Neural cell (in vitro differentiated cells): ENCODE data around the gene PDZRN3. TPM values are rescaled to one million over a fixed set of nuclear protein-coding genes. Genes with fewer than 3 reads are reported as not detected.

ENCODE experiments used
- H2AFZ ChIP-seq: fragments of 200-600, 300-800 bp; sonication (generic), shearing (Covaris generic); 2 replicates; pipeline ENCODE4 v1.6.0; 2014; ENCODE audit warnings: low read depth, mild to moderate bottlenecking, antibody characterized with exemption, low read length, moderate library complexity
- H3F3A ChIP-seq: fragments of 200-600 bp; shearing (Covaris generic); 2 replicates; pipeline ENCODE4 v1.6.1; 2016; ENCODE audit warnings: mild to moderate bottlenecking, moderate library complexity, mixed read lengths, antibody characterized with exemption, low read length; ENCODE audit not compliant: insufficient read depth, poor library complexity, severe bottlenecking
- H3K27ac ChIP-seq: fragments of 200-600, 300-800 bp; sonication (generic), shearing (Covaris generic); 2 replicates; pipeline ENCODE4 v1.5.1; 2014; ENCODE audit warnings: mild to moderate bottlenecking, low read length, moderate library complexity
- H3K27me3 ChIP-seq: fragments of 300-800, 200-600 bp; sonication (generic), shearing (Covaris generic); 2 replicates; pipeline ENCODE4 v1.6.0; 2014; ENCODE audit warnings: mild to moderate bottlenecking, low read depth, low read length, moderate library complexity; ENCODE audit not compliant: insufficient read depth
- H3K36me3 ChIP-seq: fragments of 300-800, 200-600 bp; sonication (generic), shearing (Covaris generic); 2 replicates; pipeline ENCODE4 v1.5.1; 2014; ENCODE audit warnings: mild to moderate bottlenecking, antibody characterized with exemption, low read length, moderate library complexity; ENCODE audit not compliant: insufficient read depth
- H3K4me2 ChIP-seq: fragments of 300-800, 200-600 bp; sonication (generic), shearing (Covaris generic); 2 replicates; pipeline ENCODE4 v1.6.0; 2014; ENCODE audit warnings: mild to moderate bottlenecking, low read length
- H3K4me3 ChIP-seq: fragments of 300-800, 200-600 bp; sonication (generic), shearing (Covaris generic); 2 replicates; pipeline ENCODE4 v1.5.1; 2014; ENCODE audit warnings: mild to moderate bottlenecking, low read length, moderate library complexity
- H3K79me2 ChIP-seq: fragments of 200-600 bp; shearing (Covaris generic); replicated peaks from 2 replicates; pipeline ENCODE4 v1.6.0; 2014; ENCODE audit warnings: mild to moderate bottlenecking, low read length, moderate library complexity; ENCODE audit not compliant: insufficient read depth
- H3K9ac ChIP-seq: fragments of 300-800, 200-600 bp; sonication (generic), shearing (Covaris generic); 2 replicates; pipeline ENCODE4 v1.6.1; 2016; ENCODE audit warnings: mild to moderate bottlenecking, low read length, mixed read lengths
- H3K9me2 ChIP-seq: fragments of 200-600 bp; shearing (Covaris generic); 2 replicates; pipeline ENCODE4 v1.6.1; 2016; ENCODE audit warnings: mild to moderate bottlenecking, low read length, mixed read lengths; ENCODE audit not compliant: insufficient read depth
- H3K9me3 ChIP-seq: fragments of 200-600, 300-800 bp; sonication (generic), shearing (Covaris generic); 2 replicates; pipeline ENCODE4 v1.6.1; 2016; ENCODE audit warnings: mild to moderate bottlenecking, mixed run types, low read length, moderate library complexity, mixed read lengths
- H4K20me1 ChIP-seq: fragments of 200-600 bp; shearing (Covaris generic); 2 replicates; pipeline ENCODE4 v1.6.1; 2016; ENCODE audit warnings: mild to moderate bottlenecking, mixed run types; ENCODE audit not compliant: insufficient read depth
- EP300 ChIP-seq: fragments of 450-650 bp; conservative IDR thresholded peaks from 2 replicates; pipeline ENCODE4 v1.6.1; 2014; ENCODE audit warnings: antibody characterized with exemption, mild to moderate bottlenecking, moderate library complexity; ENCODE audit not compliant: poor library complexity, severe bottlenecking
- EZH2 ChIP-seq: fragments of 200-600, 300-800 bp; shearing (Covaris generic), sonication (generic); IDR thresholded peaks from 2 replicates; pipeline ENCODE4 v1.6.1; 2014; ENCODE audit warnings: antibody characterized with exemption, low read length, borderline replicate concordance, mild to moderate bottlenecking; ENCODE audit not compliant: insufficient read depth, poor library complexity, severe bottlenecking
- MXI1 ChIP-seq: fragments of 450-650 bp; conservative IDR thresholded peaks from 2 replicates; pipeline ENCODE4 v1.6.1; 2014; ENCODE audit warnings: antibody characterized with exemption, mild to moderate bottlenecking; ENCODE audit not compliant: poor library complexity, severe bottlenecking
- POLR2AphosphoS5 ChIP-seq: IDR thresholded peaks from 2 replicates; pipeline ENCODE4 v1.6.1; 2012
- RAD21 ChIP-seq: fragments of 450-650 bp; conservative IDR thresholded peaks from 2 replicates; pipeline ENCODE4 v1.6.1; 2014; ENCODE audit warnings: antibody characterized with exemption, mild to moderate bottlenecking, moderate library complexity
- SMC3 ChIP-seq: fragments of 450-650 bp; conservative IDR thresholded peaks from 2 replicates; pipeline ENCODE4 v1.6.1; 2014; ENCODE audit warnings: antibody characterized with exemption, mild to moderate bottlenecking, moderate library complexity; ENCODE audit not compliant: poor library complexity
- TAF1 ChIP-seq: IDR thresholded peaks from 2 replicates; pipeline ENCODE4 v1.6.1; 2012; ENCODE audit warnings: low read depth
- polyA plus RNA-seq: library from polyadenylated mRNA; depleted of rRNA; stranded (reverse); fragments of >200 nt; gene quantifications from 2 replicates; pipeline ENCODE4 v1.2.3, GENCODE V29; 2014
- TF ChIP-seq, protein P1 (sequence below): fragments of 450-650 bp; IDR thresholded peaks from 2 replicates; pipeline ENCODE4 v1.5.1; 2014; ENCODE audit warnings: antibody characterized with exemption, mild to moderate bottlenecking, moderate library complexity; ENCODE audit not compliant: poor library complexity, severe bottlenecking
- TF ChIP-seq, protein P2 (sequence below): IDR thresholded peaks from 2 replicates; pipeline ENCODE4 v1.6.1; 2012; ENCODE audit warnings: borderline replicate concordance

PDZRN3 gene
- polyA plus RNA-seq, 1 donor from 2014 or later, result 1.1 TPM

DNA sequence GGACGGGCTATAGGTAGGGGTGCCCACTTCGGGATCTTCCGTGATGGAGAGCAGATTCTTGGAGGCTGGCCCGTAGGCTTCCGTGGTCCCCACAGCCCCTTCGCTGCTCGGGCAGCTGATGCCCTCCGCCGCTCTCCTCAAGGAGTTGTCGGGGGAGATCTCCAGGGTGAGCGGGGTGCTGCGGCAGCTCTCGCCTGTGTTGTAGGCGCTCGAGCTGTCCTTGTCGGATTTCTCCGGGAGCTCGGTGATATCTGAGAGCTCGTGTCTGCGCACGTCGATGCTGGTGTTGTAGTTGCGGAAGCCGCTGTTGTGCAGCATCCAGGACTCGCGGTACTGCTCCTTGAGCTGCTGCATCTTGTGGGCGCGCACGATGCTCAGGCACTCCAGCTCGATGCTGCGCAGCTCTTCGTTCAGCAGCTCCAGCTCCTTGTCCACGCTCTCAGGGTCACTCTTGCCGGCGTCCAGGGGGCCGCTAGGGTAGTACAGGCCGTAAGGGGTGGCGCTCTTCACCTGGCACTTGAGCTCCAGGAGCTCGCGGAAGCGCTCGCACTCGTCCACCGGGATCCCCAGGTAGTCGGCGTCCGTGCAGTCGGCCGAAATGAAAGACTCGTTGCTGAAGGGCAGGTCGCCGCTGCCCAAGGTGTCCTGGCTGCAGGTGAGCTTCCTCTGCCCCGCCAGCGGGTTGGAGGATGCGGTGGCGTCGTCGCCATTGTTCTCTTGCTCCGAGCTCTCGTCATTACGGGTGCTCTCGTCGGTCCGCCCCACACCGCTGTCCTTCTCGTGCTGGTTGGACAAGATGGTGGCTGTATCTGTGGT is 240.4 kb downstream of the PDZRN3 start:
- no peak overlapping the region for H3K4me2 ChIP-seq
- no peaks in the 10 kb centered on the region for H3K9me2 ChIP-seq
- TF ChIP-seq MXI1, result no peak
- TF ChIP-seq TAF1, result no peak
- TF ChIP-seq, protein P1, sequence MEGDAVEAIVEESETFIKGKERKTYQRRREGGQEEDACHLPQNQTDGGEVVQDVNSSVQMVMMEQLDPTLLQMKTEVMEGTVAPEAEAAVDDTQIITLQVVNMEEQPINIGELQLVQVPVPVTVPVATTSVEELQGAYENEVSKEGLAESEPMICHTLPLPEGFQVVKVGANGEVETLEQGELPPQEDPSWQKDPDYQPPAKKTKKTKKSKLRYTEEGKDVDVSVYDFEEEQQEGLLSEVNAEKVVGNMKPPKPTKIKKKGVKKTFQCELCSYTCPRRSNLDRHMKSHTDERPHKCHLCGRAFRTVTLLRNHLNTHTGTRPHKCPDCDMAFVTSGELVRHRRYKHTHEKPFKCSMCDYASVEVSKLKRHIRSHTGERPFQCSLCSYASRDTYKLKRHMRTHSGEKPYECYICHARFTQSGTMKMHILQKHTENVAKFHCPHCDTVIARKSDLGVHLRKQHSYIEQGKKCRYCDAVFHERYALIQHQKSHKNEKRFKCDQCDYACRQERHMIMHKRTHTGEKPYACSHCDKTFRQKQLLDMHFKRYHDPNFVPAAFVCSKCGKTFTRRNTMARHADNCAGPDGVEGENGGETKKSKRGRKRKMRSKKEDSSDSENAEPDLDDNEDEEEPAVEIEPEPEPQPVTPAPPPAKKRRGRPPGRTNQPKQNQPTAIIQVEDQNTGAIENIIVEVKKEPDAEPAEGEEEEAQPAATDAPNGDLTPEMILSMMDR, result no peak
- TF ChIP-seq, protein P2, sequence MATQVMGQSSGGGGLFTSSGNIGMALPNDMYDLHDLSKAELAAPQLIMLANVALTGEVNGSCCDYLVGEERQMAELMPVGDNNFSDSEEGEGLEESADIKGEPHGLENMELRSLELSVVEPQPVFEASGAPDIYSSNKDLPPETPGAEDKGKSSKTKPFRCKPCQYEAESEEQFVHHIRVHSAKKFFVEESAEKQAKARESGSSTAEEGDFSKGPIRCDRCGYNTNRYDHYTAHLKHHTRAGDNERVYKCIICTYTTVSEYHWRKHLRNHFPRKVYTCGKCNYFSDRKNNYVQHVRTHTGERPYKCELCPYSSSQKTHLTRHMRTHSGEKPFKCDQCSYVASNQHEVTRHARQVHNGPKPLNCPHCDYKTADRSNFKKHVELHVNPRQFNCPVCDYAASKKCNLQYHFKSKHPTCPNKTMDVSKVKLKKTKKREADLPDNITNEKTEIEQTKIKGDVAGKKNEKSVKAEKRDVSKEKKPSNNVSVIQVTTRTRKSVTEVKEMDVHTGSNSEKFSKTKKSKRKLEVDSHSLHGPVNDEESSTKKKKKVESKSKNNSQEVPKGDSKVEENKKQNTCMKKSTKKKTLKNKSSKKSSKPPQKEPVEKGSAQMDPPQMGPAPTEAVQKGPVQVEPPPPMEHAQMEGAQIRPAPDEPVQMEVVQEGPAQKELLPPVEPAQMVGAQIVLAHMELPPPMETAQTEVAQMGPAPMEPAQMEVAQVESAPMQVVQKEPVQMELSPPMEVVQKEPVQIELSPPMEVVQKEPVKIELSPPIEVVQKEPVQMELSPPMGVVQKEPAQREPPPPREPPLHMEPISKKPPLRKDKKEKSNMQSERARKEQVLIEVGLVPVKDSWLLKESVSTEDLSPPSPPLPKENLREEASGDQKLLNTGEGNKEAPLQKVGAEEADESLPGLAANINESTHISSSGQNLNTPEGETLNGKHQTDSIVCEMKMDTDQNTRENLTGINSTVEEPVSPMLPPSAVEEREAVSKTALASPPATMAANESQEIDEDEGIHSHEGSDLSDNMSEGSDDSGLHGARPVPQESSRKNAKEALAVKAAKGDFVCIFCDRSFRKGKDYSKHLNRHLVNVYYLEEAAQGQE, result no peak
- no peak for TF ChIP-seq POLR2AphosphoS5
- no peak for TF ChIP-seq SMC3
- TF ChIP-seq EP300, result no peak
- H3K9ac ChIP-seq, result no peak overlapping the region
- no peaks in the 10 kb centered on the region for H4K20me1 ChIP-seq
- peaks cover 5% of the 10 kb centered on the region for H3K9me3 ChIP-seq
- H3K27ac ChIP-seq, result no peak overlapping the region
- no peaks in the 10 kb centered on the region for H3F3A ChIP-seq
- no peaks in the 10 kb centered on the region for H3K36me3 ChIP-seq
- no peak overlapping the region for H3K4me3 ChIP-seq
- H3K27me3 ChIP-seq, result no peaks in the 10 kb centered on the region
- H2AFZ ChIP-seq, result no peak overlapping the region
- H3K79me2 ChIP-seq, result no peaks in the 10 kb centered on the region

- Histone ChIP-seq H3K27ac (no peak overlapping the region), H3K9me2 (no peaks in the 10 kb centered on the region), H3K9me3 (peaks cover 5% of the 10 kb centered on the region), H3K79me2 (no peaks in the 10 kb centered on the region), H3K4me2 (no peak overlapping the region), H3K27me3 (no peaks in the 10 kb centered on the region), H3K4me3 (no peak overlapping the region), H4K20me1 (no peaks in the 10 kb centered on the region), H3K36me3 (no peaks in the 10 kb centered on the region), H3K9ac (no peak overlapping the region), H3F3A (no peaks in the 10 kb centered on the region), H2AFZ (no peak overlapping the region)
- TF ChIP-seq POLR2AphosphoS5, result no peak
Observed at GRCh38 chr3:73383470-73384049, 241.2 kb downstream of the PDZRN3 start.

- Histone ChIP-seq H3K27ac (no peak overlapping the region), H3K4me2 (no peak overlapping the region), H3K9ac (no peak overlapping the region), H4K20me1 (no peaks in the 10 kb centered on the region), H3F3A (no peaks in the 10 kb centered on the region), H3K9me2 (no peaks in the 10 kb centered on the region), H3K36me3 (no peaks in the 10 kb centered on the region), H3K4me3 (no peak overlapping the region), H3K79me2 (no peaks in the 10 kb centered on the region), H3K9me3 (peaks cover 5% of the 10 kb centered on the region), H2AFZ (no peak overlapping the region), H3K27me3 (no peaks in the 10 kb centered on the region)
- TF ChIP-seq MXI1 (no peak), TAF1 (no peak), SMC3 (no peak), RAD21 (no peak), EZH2 (no peak), EP300 (no peak)
- TF ChIP-seq, protein P1, result no peak
- TF ChIP-seq, protein P2, result no peak
Observed at GRCh38 chr3:73381551-73381950, 243.2 kb downstream of the PDZRN3 start.
